GM18499 (cell line): ENCODE measurements around the gene KLHL30.

Experiments
- ATAC-seq: cut with Tn5 transposase; IDR thresholded peaks from one replicate; pipeline ENCODE4 v1.9.1; 2021; ENCODE audit warnings: moderate number of reproducible peaks; ENCODE audit not compliant: insufficient read depth, unreplicated experiment

KLHL30 gene

GRCh38 chr2:238117199-238118154 is 21.0 kb upstream of the KLHL30 start:
- ATAC-seq: no peak

DNA sequence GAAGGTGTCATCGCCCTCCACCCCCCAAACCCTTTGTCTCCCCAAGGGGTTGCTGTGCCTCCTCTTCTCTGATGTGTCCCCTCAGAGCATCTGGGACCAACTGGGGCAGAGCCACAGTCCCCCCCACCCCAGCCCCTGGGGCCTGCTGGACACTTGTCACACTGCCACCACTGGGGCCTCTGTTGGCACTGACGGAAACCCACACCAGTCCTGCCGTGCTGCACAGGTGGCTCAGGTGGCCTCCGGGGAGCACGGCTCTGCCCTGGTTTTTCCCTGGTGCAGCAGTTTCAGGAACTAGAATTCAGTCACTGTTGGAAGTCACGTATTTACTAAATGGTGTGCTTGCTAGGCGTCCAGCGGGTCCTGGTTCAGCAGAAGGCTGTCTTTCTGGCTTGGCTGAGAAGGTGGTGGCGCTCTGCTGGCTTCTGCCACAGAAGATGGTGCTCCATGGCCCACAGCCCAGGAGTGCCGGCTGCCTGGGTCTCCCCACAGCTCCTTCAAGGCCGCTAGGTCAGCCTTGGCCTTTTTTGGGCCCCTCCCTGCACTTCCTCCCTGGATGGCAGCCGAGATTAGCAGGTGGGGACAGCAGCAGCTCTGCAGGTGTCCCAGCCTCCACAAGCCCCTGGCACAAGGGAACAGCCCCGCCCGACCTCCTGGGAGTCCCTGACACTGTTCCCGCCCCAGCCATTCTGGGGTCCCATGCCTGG is 18.6 kb upstream of the KLHL30 start:
- no peak for ATAC-seq

- no peak for ATAC-seq
These were observed 17.8 kb upstream of the KLHL30 start for GRCh38 chr2:238120463-238121298.

GRCh38 chr2:238121511-238122286 is 16.8 kb upstream of the KLHL30 start:
- ATAC-seq: no peak

GRCh38 chr2:238122287-238123217 is 15.9 kb upstream of the KLHL30 start:
- ATAC-seq: no peak

GRCh38 chr2:238123218-238123971 is 15.1 kb upstream of the KLHL30 start:
- ATAC-seq: no peak

- no peak for ATAC-seq
These were observed 14.4 kb upstream of the KLHL30 start for GRCh38 chr2:238123991-238124470.

GRCh38 chr2:238124488-238125126 is 13.9 kb upstream of the KLHL30 start:
- ATAC-seq: no peak

DNA sequence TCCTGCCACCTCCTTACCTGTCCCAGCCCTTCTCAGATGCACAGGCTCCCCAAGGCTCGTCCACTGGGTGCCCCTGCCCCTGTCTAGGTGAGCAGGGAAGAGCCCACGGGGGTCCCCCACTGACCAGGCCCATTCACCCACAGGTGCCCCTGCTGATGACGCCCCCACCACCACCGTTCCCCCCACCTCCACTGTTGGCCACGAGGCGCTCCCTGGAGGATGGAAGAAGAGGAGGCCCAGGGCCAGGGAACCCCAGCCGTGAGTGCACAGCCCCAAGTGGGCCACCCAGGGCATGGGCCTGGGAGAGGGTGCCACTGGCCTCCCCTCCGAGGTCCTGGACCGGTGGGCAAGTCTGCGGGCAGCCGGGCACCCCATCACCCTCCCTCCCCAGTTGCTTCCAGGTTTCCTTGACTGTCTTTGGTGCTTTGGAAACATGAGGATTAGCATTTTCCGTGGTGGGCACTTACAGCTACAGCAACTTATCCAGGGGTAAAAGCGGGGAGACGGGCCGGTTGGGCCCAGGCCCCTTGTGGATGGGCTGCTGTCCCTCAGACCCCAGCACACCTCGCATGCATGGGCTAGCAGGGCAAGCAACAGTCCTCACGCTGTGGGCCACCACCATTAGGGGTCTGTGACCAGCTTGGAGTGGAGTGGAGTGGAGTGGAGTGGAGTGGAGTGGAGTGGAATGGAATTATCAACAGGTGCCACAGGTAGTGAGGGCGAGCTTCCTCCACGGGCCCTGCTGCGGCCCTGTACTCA is 13.2 kb upstream of the KLHL30 start:
- ATAC-seq: no peak

- no peak for ATAC-seq
These were observed 12.1 kb upstream of the KLHL30 start for GRCh38 chr2:238126338-238126737.

DNA sequence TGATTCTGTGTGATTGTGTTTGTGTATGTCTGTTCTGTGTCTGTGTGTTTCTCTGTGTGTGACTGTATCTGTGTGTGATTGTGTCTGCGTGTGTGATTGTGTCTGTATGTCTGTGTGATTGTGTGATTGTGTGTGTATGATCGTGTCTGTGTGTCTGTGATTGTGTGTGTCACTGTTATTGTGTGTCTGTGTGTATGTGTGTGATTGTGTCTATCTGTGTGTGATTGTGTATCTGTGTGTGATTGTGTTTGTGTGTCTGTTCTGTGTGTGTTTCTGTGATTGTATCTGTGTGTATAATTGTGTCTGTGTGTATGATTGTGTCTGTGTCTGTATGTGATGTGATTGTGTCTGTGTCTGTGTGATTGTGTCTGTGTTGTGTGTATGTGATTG is 11.7 kb upstream of the KLHL30 start:
- no peak for ATAC-seq

GRCh38 chr2:238127165-238128060 is 11.1 kb upstream of the KLHL30 start:
- no peak for ATAC-seq

DNA sequence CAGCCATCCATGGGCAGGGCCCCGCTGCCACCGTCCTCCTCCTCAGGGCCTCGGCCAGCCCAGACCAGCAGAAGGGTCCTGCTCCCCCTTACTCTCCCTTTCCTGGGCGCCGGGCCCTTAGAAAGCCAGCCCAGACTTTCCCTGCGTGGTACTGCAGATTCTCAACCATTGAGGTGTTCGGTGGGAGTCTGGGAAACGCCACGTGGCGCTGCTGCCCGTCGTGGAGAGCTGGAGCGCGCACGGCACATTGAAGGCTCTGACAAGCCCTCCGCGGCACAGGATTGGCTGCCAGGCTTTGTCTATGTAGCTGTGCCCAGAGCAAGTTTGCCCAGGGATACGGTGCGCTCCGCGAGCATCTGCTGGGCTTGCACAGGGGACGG is 10.4 kb upstream of the KLHL30 start:
- ATAC-seq: no peak

GRCh38 chr2:238128534-238129001 is 9.9 kb upstream of the KLHL30 start:
- ATAC-seq: no peak

GRCh38 chr2:238129166-238130010 is 9.1 kb upstream of the KLHL30 start:
- ATAC-seq: no peak
